ENCODE results near the gene PIP4K2A. TPM values are rescaled to one million over a fixed set of nuclear protein-coding genes. Genes with fewer than 3 reads are reported as not detected.

The PIP4K2A gene
- total RNA-seq, 4 donors from 2014 or later, result 3.1 to 19.1 (median 7.6) TPM

DNA sequence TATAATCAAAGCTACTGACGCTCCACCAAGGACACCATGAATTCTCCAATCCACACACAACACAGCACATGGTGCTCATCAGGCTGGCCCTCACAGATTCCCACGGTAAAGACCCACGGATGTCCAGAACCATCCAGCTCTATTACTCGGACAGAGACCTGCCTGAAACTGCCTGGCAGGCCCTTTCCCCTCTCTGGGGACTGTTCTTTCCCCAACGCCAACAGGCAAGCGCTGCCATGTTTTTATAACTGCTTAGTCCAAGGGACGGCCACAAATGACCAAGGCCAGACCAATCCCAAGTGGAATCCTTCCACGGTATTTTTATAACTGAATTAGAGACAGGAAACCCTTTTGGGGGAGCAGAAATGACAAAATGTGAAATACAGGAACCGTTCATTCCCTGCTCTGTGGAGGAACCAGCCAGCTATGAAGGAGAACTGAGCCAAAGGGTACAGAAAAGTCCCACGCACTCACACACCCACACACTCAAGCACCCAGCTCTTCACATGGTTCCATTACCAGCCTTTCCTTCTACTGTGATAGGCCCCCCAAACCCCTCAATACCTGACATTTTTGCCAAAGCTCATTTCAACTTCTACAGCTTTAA, 4.1 kb downstream of the PIP4K2A start:
- DNase-seq, result no peak
- Histone ChIP-seq H3K9me3 (no peaks in the 10 kb centered on the region), H3K27me3 (no peaks in the 10 kb centered on the region), H3K27ac (no peak overlapping the region), H3K4me3 (no peak overlapping the region), H3K36me3 (no peaks in the 10 kb centered on the region), H3K4me1 (peaks cover 5 to 62% (median 13%) of the 10 kb centered on the region in 3 donors)
- 73 to 83% methylated on average over 8 to 10 of the region's 10 CpGs for WGBS, 2 donors
- TF ChIP-seq POLR2A (IDR thresholded peaks at IDR 0.05), result no peak
- TF ChIP-seq, protein P1, sequence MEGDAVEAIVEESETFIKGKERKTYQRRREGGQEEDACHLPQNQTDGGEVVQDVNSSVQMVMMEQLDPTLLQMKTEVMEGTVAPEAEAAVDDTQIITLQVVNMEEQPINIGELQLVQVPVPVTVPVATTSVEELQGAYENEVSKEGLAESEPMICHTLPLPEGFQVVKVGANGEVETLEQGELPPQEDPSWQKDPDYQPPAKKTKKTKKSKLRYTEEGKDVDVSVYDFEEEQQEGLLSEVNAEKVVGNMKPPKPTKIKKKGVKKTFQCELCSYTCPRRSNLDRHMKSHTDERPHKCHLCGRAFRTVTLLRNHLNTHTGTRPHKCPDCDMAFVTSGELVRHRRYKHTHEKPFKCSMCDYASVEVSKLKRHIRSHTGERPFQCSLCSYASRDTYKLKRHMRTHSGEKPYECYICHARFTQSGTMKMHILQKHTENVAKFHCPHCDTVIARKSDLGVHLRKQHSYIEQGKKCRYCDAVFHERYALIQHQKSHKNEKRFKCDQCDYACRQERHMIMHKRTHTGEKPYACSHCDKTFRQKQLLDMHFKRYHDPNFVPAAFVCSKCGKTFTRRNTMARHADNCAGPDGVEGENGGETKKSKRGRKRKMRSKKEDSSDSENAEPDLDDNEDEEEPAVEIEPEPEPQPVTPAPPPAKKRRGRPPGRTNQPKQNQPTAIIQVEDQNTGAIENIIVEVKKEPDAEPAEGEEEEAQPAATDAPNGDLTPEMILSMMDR (IDR thresholded peaks at IDR 0.05), result no peak
- intact Hi-C loops (cut with DNase I), result no loop called here

DNA sequence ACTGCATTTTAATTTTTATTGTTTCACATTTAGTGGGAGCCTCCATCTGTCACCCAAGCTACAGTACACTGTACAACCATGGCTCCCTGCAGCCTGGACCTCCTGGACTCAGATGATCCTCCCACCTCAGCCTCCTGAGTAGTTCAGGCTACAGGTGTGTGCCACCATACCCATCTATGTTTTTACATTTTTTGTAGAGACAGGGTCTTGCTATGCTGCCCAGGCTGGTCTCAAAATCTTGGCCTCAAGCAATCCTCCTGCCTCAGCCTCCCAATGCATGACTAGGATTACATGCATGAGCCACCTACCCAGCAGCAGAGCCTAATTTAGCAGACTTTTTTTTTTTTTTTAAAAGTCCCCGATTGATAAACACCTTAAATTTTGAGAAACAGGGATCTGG, 5.6 kb downstream of the PIP4K2A start:
- no peak for TF ChIP-seq POLR2A (IDR thresholded peaks at IDR 0.05)
- TF ChIP-seq, protein P1 (IDR thresholded peaks at IDR 0.05), result no peak
- no peak for DNase-seq
- Histone ChIP-seq H3K4me3 (no peak overlapping the region), H3K9me3 (no peaks in the 10 kb centered on the region), H3K4me1 (peaks cover 0 to 70% (median 13%) of the 10 kb centered on the region in 3 donors), H3K36me3 (no peaks in the 10 kb centered on the region), H3K27me3 (no peaks in the 10 kb centered on the region), H3K27ac (no peak overlapping the region)
- intact Hi-C loops (cut with DNase I), result no loop called here
- WGBS, 2 donors, result 93 to 100% methylated on average over 1 of the region's 1 CpG

- Histone ChIP-seq H3K4me1 (peaks cover 0 to 68% (median 5%) of the 10 kb centered on the region in 3 donors), H3K4me3 (no peak overlapping the region), H3K9me3 (no peaks in the 10 kb centered on the region), H3K27ac (peak overlapping the region in 1 of 4 donors; percentile 10), H3K36me3 (no peaks in the 10 kb centered on the region), H3K27me3 (no peaks in the 10 kb centered on the region)
- DNase-seq, result no peak
- TF ChIP-seq, protein P1 (IDR thresholded peaks at IDR 0.05), result no peak
- no peak for TF ChIP-seq POLR2A (IDR thresholded peaks at IDR 0.05)
- intact Hi-C loops (cut with DNase I), result no loop called here
- WGBS, 2 donors, result 83% methylated on average over 5 of the region's 5 CpGs
These were observed 8.9 kb downstream of the PIP4K2A start for GRCh38 chr10:22705527-22705926.

DNA sequence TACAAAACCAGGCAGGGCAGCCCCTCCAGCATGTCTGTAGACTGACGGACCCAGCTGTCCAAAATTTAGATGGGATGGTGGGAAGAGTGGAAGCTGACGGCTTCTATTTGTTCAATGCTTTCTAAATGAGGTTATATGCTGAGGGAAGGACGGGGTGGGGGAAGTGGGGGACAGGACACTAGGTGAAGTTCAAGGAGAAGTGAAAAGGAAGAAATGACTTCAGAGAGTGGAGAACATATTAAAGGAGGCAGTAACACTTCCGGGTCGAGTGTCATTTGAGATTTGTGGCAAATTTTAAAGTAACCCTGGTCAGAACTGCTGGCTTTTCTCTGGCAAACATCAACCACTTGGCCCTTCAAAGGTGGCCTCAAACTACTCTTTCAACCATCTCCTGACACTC, 9.4 kb downstream of the PIP4K2A start:
- WGBS, 2 donors, result 71 to 79% methylated on average over 5 of the region's 5 CpGs
- Histone ChIP-seq H3K36me3 (no peaks in the 10 kb centered on the region), H3K27ac (peak overlapping the region in 1 of 4 donors; percentile 18), H3K9me3 (no peaks in the 10 kb centered on the region), H3K27me3 (no peaks in the 10 kb centered on the region), H3K4me1 (peaks cover 0 to 68% (median 6%) of the 10 kb centered on the region in 3 donors), H3K4me3 (no peak overlapping the region)
- DNase-seq, result no peak
- intact Hi-C loops (cut with DNase I), result no loop called here
- TF ChIP-seq, protein P1 (IDR thresholded peaks at IDR 0.05), result no peak
- TF ChIP-seq POLR2A (IDR thresholded peaks at IDR 0.05), result no peak

DNA sequence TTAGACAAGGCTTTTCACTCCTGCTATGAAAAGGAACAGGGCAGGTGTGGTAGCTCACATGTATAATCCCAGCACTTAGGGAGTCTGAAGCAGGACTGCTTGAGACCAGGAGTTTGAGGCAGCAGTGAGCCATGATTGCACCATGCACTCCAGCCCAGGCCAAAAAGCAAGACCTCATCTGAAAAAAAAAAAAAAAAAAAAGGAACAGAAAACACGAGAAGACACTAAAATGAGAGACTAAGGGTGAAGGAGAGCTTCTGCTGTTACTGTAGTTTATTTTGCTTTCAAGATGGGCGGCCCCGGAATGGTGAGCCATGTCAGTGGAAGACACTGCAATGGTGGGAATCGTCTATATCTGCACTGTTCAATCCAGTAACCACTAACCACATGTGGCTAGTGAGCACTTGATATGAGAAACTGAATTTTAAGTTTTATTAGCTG, 9.9 kb downstream of the PIP4K2A start:
- Histone ChIP-seq H3K4me1 (peaks cover 0 to 69% (median 7%) of the 10 kb centered on the region in 3 donors), H3K36me3 (no peaks in the 10 kb centered on the region), H3K27ac (peak overlapping the region in 1 of 4 donors; percentile 37), H3K4me3 (no peak overlapping the region), H3K9me3 (no peaks in the 10 kb centered on the region), H3K27me3 (no peaks in the 10 kb centered on the region)
- intact Hi-C loops (cut with DNase I), result no loop called here
- TF ChIP-seq, protein P1 (IDR thresholded peaks at IDR 0.05), result no peak
- no peak for TF ChIP-seq POLR2A (IDR thresholded peaks at IDR 0.05)
- WGBS, 2 donors, result 78 to 91% methylated on average over 4 of the region's 4 CpGs
- no peak for DNase-seq
